Activated T-cell treated with anti-CD3 and anti-CD28 coated beads, Interleukin-2, amount 50 U/mL, for 72 hours (primary cell): ENCODE data around the gene TMEM9. TPM values are rescaled to one million over a fixed set of nuclear protein-coding genes. Genes with fewer than 3 reads are reported as not detected.
A peak's percentile ranks its signal among the peaks of the same experiment; 100 is the strongest.

Experiments used
- ATAC-seq, 2 donors: fragments of 150-1000 bp; cut with Tn5 transposase; replicated peaks in 1 of 2; 2 replicates each; pipeline ENCODE4 v1.10.0; 2021; ENCODE audit warnings: moderate library complexity in 2 of 2, mild to moderate bottlenecking in 1 of 2
- DNase-seq, 2 donors: peaks; one replicate each; pipeline ENCODE4 v3.0.0; 2021 to 2022; ENCODE audit warnings: mixed read lengths in 1 of 2
- H3K27ac Mint-ChIP-seq: one replicate; pipeline ENCODE4 v1.8.0; 2022; ENCODE audit warnings: mild to moderate bottlenecking, moderate library complexity, mixed read lengths
- H3K27me3 Mint-ChIP-seq: one replicate; pipeline ENCODE4 v1.8.0; 2022; ENCODE audit warnings: low read depth, mixed read lengths
- H3K36me3 Mint-ChIP-seq, 2 donors: one replicate each; pipeline ENCODE4 v1.8.0; 2022; ENCODE audit warnings: mixed read lengths in 2 of 2, mild to moderate bottlenecking in 1 of 2; ENCODE audit not compliant: insufficient read depth in 2 of 2
- H3K4me1 Mint-ChIP-seq: one replicate; pipeline ENCODE4 v1.8.0; 2022; ENCODE audit warnings: low read depth, mixed read lengths
- H3K4me3 Mint-ChIP-seq, 2 donors: one replicate each; pipeline ENCODE4 v1.8.0; 2022; ENCODE audit warnings: mild to moderate bottlenecking in 2 of 2, mixed read lengths in 2 of 2, moderate library complexity in 2 of 2
- H3K9me3 Mint-ChIP-seq, 2 donors: one replicate each; pipeline ENCODE4 v1.8.0; 2022; ENCODE audit warnings: mixed read lengths in 2 of 2
- total RNA-seq, 2 donors: library from RNA; stranded (reverse); gene quantifications; one replicate each; pipeline ENCODE4 v1.2.3, GENCODE V29; 2022

Gene TMEM9
- total RNA-seq, 2 donors from 2014 or later, result 25.8 to 30.2 TPM

DNA sequence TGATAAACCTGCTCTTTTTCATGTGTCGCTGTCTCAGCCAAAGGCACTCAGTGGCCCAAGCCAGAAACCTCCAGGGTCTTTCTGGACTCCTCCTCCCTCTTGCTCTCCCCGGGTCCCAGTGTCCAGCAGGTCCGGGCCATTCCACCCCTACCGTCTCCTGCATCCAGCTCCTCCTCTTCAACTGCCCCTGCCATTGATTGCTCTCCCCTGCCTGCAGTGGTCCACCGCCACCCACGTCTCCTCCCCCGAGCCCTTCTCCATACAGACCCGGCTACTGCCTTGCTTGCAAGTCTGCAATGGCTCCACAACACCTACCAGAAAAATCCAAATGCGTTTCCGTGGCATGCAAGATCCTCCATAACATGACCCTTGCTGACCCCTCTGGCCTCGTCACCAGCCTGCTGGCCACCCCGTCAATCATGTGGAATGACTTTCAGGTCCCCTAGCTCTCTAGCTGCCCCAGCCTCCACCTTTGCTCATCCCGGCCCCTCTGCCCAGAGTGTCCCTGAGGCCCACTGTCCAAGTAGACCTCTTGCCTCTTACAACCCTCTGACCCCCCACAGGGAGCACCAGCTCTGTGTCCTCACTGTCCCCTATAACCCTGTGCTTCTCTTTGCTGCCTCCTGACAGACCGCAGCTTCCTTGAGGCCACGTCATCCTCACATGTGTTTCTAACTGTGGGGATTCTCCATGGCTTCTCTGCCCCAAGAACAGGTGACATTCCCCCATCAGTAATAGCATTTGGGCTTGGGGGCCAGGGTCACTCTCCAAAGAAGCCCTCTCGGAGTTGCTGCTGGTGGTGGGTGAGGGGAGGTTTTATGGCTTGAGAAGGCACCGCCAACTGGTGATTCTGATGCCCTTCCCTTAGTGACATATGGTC lies 57.1 kb downstream of the TMEM9 start:
- no peaks in the 10 kb centered on the region for H3K9me3 Mint-ChIP-seq
- no peaks in the 10 kb centered on the region for H3K4me1 Mint-ChIP-seq
- no peak overlapping the region for H3K27ac Mint-ChIP-seq
- no peaks in the 10 kb centered on the region for H3K27me3 Mint-ChIP-seq
- no peaks in the 10 kb centered on the region for H3K36me3 Mint-ChIP-seq
- ATAC-seq (no peak), DNase-seq (no peak)
- H3K4me3 Mint-ChIP-seq, result no peak overlapping the region

DNA sequence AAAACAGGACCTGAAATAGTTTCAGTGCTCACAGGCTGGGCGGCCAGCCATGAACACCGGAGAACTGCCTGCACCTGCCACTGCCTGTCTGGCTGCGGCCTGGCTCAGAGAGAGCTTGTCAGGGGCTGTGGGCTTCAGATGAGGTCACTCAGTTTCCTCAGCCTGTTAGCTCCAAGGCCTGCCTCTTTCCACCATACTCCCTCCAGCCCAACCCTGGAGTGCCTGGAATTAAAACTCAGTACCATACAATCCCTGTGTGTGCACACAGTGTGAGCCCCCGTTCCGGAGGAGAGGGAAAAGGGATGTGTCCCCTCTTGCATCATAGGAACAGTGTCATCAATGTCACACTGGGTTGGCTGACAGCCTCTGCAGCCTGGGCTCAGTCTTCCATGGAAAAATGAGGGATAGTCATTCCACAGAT lies 58.2 kb downstream of the TMEM9 start:
- no peak overlapping the region for H3K27ac Mint-ChIP-seq
- H3K27me3 Mint-ChIP-seq, result no peaks in the 10 kb centered on the region
- no peaks in the 10 kb centered on the region for H3K36me3 Mint-ChIP-seq
- ATAC-seq, result no peak
- no peaks in the 10 kb centered on the region for H3K9me3 Mint-ChIP-seq
- no peak for DNase-seq
- no peaks in the 10 kb centered on the region for H3K4me1 Mint-ChIP-seq
- H3K4me3 Mint-ChIP-seq, result no peak overlapping the region

DNA sequence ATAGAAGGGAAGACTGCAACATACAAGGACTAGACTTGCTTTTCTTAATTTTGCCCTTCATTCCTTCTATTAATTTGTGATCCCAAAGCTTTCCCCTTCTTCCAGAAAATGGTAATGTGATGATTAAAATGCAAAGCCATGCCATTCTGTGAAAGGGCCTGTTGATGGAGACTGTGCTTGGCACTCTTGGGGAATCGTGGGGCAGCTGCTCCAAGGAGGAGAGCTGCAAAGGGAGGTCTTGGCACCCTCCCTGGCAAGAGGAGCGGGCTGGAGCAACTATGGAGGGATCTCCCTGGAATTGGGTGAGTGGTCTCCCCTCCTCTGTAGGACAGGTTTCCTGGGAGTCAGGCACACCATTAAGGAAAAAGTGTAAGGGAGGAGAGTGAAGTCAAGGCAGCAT lies 58.7 kb downstream of the TMEM9 start:
- Mint-ChIP-seq H3K4me3 (no peak overlapping the region), H3K27me3 (no peaks in the 10 kb centered on the region), H3K9me3 (no peaks in the 10 kb centered on the region)

DNA sequence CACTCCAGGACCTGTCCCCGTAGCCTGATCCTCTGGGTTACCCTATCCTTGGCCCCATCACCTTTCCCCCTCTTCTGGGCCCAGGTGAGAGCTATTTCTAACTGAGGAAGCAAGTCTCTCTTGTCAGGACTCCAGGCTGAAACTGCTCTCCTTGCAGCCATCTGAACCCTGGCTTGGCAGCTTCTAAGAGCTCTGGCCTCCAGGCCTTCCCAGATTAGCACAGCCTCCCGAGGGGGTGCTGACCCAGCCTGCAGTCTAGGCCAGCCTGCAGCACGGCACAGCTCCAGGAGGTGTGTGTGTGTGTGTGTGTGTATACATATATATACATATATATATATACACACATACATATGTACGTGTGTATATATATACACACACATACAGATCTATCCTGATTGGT lies 59.4 kb downstream of the TMEM9 start:
- H3K27me3 Mint-ChIP-seq, result no peaks in the 10 kb centered on the region
- H3K9me3 Mint-ChIP-seq, result no peaks in the 10 kb centered on the region
- H3K4me3 Mint-ChIP-seq, result no peak overlapping the region
- no peak overlapping the region for H3K27ac Mint-ChIP-seq
- H3K4me1 Mint-ChIP-seq, result no peaks in the 10 kb centered on the region
- DNase-seq (no peak), ATAC-seq (no peak)
- no peaks in the 10 kb centered on the region for H3K36me3 Mint-ChIP-seq

More for the DNA sequence above, 58.7 kb downstream of the TMEM9 start:
- no peaks in the 10 kb centered on the region for H3K36me3 Mint-ChIP-seq
- no peak for DNase-seq
- no peak for ATAC-seq
- H3K4me1 Mint-ChIP-seq, result no peaks in the 10 kb centered on the region
- no peak overlapping the region for H3K27ac Mint-ChIP-seq

DNA sequence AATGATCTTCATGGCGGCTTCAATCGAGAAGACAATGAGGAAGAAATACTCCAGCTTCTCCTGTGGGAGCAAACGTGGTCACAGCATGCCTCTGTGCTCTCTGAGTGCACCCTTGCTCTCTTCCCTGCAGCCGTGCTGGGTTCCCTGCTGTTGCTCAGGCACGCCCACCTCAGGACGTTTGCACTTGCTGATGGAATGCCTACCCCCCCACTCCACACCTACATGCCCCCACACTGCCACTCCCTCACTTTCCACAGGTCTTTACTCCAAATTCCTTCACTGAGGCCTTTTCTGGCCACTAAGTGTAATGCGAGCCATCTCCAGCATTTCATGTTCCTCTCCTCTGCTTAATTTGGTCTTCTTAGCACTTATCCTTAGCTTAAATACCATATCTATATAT lies 60.3 kb downstream of the TMEM9 start:
- Mint-ChIP-seq H3K27ac (no peak overlapping the region), H3K4me1 (no peaks in the 10 kb centered on the region), H3K4me3 (no peak overlapping the region), H3K36me3 (no peaks in the 10 kb centered on the region), H3K9me3 (no peaks in the 10 kb centered on the region), H3K27me3 (no peaks in the 10 kb centered on the region)
- no peak for ATAC-seq
- DNase-seq, result no peak

DNA sequence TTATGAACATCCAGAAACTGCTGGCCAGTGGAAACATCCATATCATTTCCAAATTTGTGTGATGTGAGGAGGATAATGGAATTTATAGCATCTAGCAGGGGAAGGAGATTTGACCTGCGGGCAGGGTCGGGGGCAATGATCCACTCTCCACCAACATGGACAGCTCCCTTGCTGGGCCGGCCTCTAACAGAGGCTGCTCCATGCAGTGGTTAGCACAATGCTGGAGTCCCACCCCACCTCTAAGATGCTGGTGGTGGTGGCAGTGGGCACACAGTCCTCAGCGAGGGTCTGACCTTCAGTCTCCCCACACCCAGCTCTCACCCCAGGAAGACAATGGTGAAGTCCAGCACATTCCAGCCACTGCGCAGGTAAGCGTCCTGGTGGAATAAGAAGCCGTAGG lies 60.7 kb downstream of the TMEM9 start:
- ATAC-seq (no peak), DNase-seq (no peak)
- H3K36me3 Mint-ChIP-seq, result no peaks in the 10 kb centered on the region
- H3K27ac Mint-ChIP-seq, result no peak overlapping the region
- no peaks in the 10 kb centered on the region for H3K27me3 Mint-ChIP-seq
- no peaks in the 10 kb centered on the region for H3K4me1 Mint-ChIP-seq
- H3K9me3 Mint-ChIP-seq, result no peaks in the 10 kb centered on the region
- H3K4me3 Mint-ChIP-seq, result no peak overlapping the region

DNA sequence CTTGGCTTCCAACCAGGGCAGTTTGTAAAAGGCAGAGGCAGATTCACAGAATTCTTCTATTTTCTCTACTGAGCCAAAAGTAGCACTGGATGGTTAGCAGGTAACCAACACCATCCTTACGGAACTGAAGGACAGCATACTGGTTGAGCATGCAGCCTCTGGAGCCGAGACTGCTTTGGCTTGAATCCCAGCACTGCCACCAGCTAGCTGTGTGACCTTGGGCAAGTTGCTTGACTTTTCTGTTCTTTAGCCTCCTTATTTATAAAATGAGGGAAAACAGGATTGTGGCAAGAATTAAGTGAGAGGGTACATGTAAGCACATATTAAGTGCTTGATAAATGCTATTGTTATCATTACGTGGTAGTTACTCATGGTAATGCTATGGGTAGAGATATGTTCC lies 61.5 kb downstream of the TMEM9 start:
- Mint-ChIP-seq H3K27me3 (peaks cover 7% of the 10 kb centered on the region), H3K27ac (no peak overlapping the region), H3K4me1 (no peaks in the 10 kb centered on the region), H3K9me3 (no peaks in the 10 kb centered on the region), H3K4me3 (no peak overlapping the region), H3K36me3 (no peaks in the 10 kb centered on the region)
- DNase-seq (no peak), ATAC-seq (no peak)

DNA sequence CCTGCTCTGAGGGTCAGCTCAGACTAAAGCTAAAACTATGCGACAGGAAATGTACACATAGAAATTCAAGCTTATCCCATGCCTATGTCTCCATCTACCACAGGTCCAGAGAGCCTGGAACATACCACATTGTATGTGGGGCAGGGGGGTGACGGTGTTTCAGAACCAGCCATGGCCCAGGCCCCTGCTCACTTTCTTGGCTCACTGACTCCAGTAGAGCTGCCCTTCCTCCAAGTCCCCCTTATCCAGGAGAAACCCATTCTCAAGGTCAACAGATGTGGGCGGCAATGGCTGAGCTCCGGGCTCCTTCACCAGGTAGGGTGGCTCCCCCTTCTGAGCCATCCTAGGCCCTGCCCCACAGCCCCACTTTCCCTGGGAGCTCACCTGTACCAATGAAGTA lies 63.0 kb downstream of the TMEM9 start:
- no peak for ATAC-seq
- no peak for DNase-seq
- Mint-ChIP-seq H3K36me3 (no peaks in the 10 kb centered on the region), H3K4me1 (no peaks in the 10 kb centered on the region), H3K27me3 (peaks cover 10% of the 10 kb centered on the region), H3K27ac (no peak overlapping the region), H3K9me3 (no peaks in the 10 kb centered on the region), H3K4me3 (no peak overlapping the region)

DNA sequence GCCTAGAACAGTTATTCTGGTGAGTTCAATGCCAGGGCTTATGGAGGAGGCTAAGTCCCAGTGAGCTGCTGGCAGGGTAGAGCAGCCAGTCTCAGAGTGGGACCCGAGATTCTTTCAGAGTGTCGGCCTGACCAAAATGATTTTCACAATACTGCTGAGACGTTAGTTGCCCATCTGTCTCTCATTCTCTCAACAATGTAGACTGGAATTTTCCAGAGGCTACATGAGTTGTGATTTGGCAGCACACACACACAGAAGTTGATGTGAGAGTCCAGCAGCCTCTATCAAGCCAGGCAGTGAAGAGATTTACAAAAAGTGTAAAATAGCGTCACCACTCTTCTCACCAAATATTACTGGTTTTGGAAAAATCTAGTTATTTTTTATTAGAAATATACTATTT lies 63.7 kb downstream of the TMEM9 start:
- DNase-seq (no peak), ATAC-seq (no peak)
- no peak overlapping the region for H3K4me3 Mint-ChIP-seq
- no peaks in the 10 kb centered on the region for H3K4me1 Mint-ChIP-seq
- no peaks in the 10 kb centered on the region for H3K9me3 Mint-ChIP-seq
- no peak overlapping the region for H3K27ac Mint-ChIP-seq
- no peaks in the 10 kb centered on the region for H3K36me3 Mint-ChIP-seq
- H3K27me3 Mint-ChIP-seq, result peaks cover 10% of the 10 kb centered on the region

DNA sequence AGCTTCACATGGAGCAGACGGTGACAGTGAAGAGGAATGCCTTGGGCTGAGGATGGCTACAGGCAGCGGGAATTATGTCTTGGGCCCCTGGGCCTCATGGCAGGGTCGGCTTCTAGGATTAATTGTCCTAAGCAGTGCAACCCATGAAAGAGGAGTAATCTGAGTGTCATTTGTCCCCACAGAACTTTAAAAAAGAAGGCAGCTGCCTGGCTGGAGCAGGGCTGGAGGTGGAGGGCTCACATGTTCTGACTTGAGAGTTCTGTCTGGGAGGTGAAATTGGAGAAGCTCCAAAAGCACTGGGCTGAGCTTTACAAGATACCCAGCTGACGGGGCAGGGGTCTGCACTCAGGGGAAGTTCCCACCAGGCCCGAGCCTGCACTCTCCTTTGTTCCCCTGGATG lies 64.7 kb downstream of the TMEM9 start:
- Mint-ChIP-seq H3K36me3 (no peaks in the 10 kb centered on the region), H3K4me3 (no peak overlapping the region), H3K27ac (no peak overlapping the region), H3K9me3 (no peaks in the 10 kb centered on the region), H3K27me3 (peaks cover 10% of the 10 kb centered on the region), H3K4me1 (no peaks in the 10 kb centered on the region)
- DNase-seq (no peak), ATAC-seq (no peak)

DNA sequence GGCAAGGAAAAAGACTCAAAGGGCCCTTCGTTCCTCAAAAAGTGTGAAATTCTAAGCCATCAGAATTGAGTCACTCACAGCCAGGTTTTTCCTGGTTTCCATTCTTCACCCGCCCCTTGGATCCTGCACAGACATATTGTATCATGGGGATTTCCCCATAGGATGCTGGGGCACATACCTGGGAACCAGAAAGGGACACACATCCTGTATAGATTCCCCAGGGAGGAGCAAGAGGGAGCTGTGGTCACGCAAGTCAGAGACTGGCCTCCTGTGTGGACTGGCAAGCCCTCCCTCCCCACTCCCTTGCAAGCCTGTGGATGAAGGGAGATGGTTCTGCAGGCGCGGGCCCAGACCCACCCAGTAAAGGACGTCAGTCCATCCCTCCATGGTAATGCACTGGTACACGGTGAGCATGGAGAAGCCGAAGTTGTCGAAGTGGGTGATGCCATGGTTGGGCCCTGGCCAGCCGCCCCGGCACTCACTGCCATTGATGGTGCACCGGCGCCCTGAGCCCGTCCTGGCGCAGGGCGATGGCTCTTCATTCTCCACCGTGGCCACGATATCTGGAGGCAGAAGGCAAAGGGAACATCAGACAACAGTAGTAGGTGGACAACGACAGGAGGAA lies 65.3 kb downstream of the TMEM9 start:
- Mint-ChIP-seq H3K36me3 (no peaks in the 10 kb centered on the region), H3K9me3 (no peaks in the 10 kb centered on the region), H3K27me3 (peaks cover 10% of the 10 kb centered on the region), H3K4me3 (no peak overlapping the region), H3K27ac (no peak overlapping the region), H3K4me1 (no peaks in the 10 kb centered on the region)
- no peak for ATAC-seq
- no peak for DNase-seq

DNA sequence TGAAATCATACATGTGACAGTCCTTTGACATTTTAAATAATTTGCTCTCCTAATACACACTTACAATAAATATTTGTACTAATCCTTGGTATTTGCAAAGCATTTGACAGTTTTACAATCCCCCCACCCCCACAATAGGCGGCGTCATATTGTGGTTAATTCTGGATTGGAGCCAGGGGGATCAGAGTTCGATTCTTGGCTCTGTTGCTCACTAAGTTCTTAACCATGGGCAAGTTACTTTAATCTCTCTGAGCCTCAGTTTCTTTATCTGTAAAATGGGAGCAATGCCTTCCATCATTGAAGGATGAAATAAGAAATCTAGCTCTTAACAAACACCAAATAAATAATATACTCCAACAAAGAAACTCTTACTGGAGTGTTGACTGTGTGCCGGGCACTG lies 65.9 kb downstream of the TMEM9 start:
- Mint-ChIP-seq H3K9me3 (no peaks in the 10 kb centered on the region), H3K4me1 (no peaks in the 10 kb centered on the region), H3K27me3 (peaks cover 10% of the 10 kb centered on the region), H3K4me3 (no peak overlapping the region), H3K27ac (no peak overlapping the region), H3K36me3 (no peaks in the 10 kb centered on the region)
- no peak for ATAC-seq
- DNase-seq, result no peak

DNA sequence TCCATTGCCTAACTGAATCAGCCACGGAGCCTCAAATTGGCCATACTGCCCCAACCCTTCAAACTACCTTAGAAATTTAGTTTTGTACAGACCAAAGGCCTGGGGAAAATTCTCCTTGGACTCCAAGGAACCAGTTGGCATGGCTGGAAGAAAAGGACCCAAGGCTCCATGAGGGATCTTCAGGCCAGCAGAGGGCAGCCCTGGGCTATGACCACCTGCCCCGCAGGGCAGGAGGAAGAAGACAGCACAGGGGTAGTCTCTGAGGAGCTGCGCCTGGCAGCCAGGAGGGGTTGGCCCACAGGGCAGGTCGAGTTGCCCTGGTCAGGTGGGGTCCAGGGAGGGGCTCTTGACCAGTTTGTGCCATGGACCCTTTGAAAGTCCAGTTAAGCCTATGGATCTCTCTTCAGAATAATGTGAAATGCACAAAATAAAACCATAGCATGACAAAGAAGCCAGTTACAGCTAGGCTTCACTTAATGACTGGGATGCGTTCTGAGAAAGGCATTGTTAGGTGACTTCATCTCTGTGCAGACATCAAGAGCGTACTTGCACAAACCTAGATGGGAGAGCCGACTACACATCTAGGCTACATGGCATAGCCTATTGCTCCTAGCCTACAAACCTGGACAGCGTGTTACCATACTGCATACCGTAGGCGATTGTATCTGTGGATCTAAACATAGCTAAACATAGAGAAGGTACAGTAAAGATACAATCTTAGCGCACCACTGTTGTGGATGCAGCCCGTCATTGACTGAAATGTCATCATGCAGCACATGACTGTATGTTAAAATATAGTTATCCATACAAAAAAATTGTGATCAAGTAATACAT lies 68.2 kb downstream of the TMEM9 start:
- peak; percentile 63 to 68 for ATAC-seq
- H3K4me1 Mint-ChIP-seq, result peaks cover 6% of the 10 kb centered on the region
- no peak overlapping the region for H3K27ac Mint-ChIP-seq
- H3K36me3 Mint-ChIP-seq, result no peaks in the 10 kb centered on the region
- H3K9me3 Mint-ChIP-seq, result no peaks in the 10 kb centered on the region
- peaks cover 10% of the 10 kb centered on the region for H3K27me3 Mint-ChIP-seq
- H3K4me3 Mint-ChIP-seq, result no peak overlapping the region
- DNase-seq, result peak; percentile 44 to 45
